RWPE1 (cell line): ENCODE measurements around the gene RPRD1A.

Source experiments
- CTCF ChIA-PET: fragments of 350-600 bp; sonication (Branson Sonifier 250); formaldehyde crosslinking; extraction: SDS; loops from one replicate; lab custom pipeline; 2021; lab: Yijun Ruan, JAX
- POLR2A ChIA-PET: fragments of 400-600 bp; formaldehyde crosslinking; extraction: SDS; loops from one replicate; lab custom pipeline; 2020; ENCODE audit warnings: antibody characterized with exemption; ENCODE audit not compliant: low non-redundant PET; lab: Yijun Ruan, JAX
- DNase-seq: peaks from one replicate; pipeline ENCODE4 v3.0.0; 2012; ENCODE audit warnings: low spot score
- H3K27ac ChIP-seq: fragments of 450-650 bp; 2 replicates; pipeline ENCODE4 v1.5.1; 2017
- CTCF ChIP-seq: fragments of 450-650 bp; conservative IDR thresholded peaks from 2 replicates; pipeline ENCODE4 v1.5.1; 2017; ENCODE audit warnings: low read depth, mild to moderate bottlenecking

The RPRD1A gene

GRCh38 chr18:36041146-36041545 is 26.2 kb downstream of the RPRD1A start:
- no peak overlapping the region for H3K27ac ChIP-seq
- no peak for DNase-seq
- CTCF ChIA-PET: no interaction called here
- no peak for TF ChIP-seq CTCF
- POLR2A ChIA-PET: no interaction called here

GRCh38 chr18:36038102-36038663 is 29.2 kb downstream of the RPRD1A start:
- TF ChIP-seq CTCF: no peak
- POLR2A ChIA-PET: no interaction called here
- no peak for DNase-seq
- CTCF ChIA-PET: no interaction called here
- H3K27ac ChIP-seq: no peak overlapping the region

GRCh38 chr18:36035253-36035652 is 32.1 kb downstream of the RPRD1A start:
- CTCF ChIA-PET: no interaction called here
- DNase-seq: no peak
- POLR2A ChIA-PET: no interaction called here
- TF ChIP-seq CTCF: no peak
- H3K27ac ChIP-seq: no peak overlapping the region

- ChIA-PET POLR2A (no interaction called here), CTCF (no interaction called here)
- DNase-seq: no peak
- no peak overlapping the region for H3K27ac ChIP-seq
- no peak for TF ChIP-seq CTCF
Observed at GRCh38 chr18:36034299-36034895, 33.0 kb downstream of the RPRD1A start.

- no peak overlapping the region for H3K27ac ChIP-seq
- CTCF ChIA-PET: no interaction called here
- no peak for TF ChIP-seq CTCF
- POLR2A ChIA-PET: no interaction called here
- no peak for DNase-seq
Observed at GRCh38 chr18:36031903-36032302, 35.5 kb downstream of the RPRD1A start.

GRCh38 chr18:36031407-36031806 is 36.0 kb downstream of the RPRD1A start:
- no peak for DNase-seq
- TF ChIP-seq CTCF: no peak
- no peak overlapping the region for H3K27ac ChIP-seq
- CTCF ChIA-PET: no interaction called here
- POLR2A ChIA-PET: no interaction called here
